ENCODE results near the gene FGD2.
"Not testable (repeated sequence)": the region's sequence is repeated elsewhere in the genome, so short reads cannot be mapped to it uniquely, and the experiment has no call there.

The FGD2 gene

GRCh38 chr6:36983538-36983937, 21.9 kb upstream of the FGD2 start:
- no peaks in the 10 kb centered on the region for H3K9me3 ChIP-seq (ENCODE audit: control insufficient read depth, insufficient read depth, low read length)
- peaks cover 31% of the 10 kb centered on the region for H3K4me1 ChIP-seq (ENCODE audit: control insufficient read depth, insufficient read depth, low read length)
- H3K27ac ChIP-seq (ENCODE audit: low read depth, low read length) = no peak overlapping the region
- no peak overlapping the region for H3K4me3 ChIP-seq (ENCODE audit: low read depth, low read length)
- peaks cover 12% of the 10 kb centered on the region for H3K36me3 ChIP-seq (ENCODE audit: control insufficient read depth, insufficient read depth, low read length)
- H3K27me3 ChIP-seq (ENCODE audit: control insufficient read depth, insufficient read depth, low read length) = no peaks in the 10 kb centered on the region
- H3K9ac ChIP-seq (ENCODE audit: low read depth, low read length) = no peak overlapping the region

- Histone ChIP-seq H3K9ac (ENCODE audit: low read depth, low read length) (peak overlapping the region; percentile 71), H3K9me3 (ENCODE audit: control insufficient read depth, insufficient read depth, low read length) (no peaks in the 10 kb centered on the region), H3K4me3 (ENCODE audit: low read depth, low read length) (peak overlapping the region; percentile 75), H3K36me3 (ENCODE audit: control insufficient read depth, insufficient read depth, low read length) (0 out of 2 replicates have a peak, but pooled peaks cover 4% of the 10 kb centered on the region), H3K27ac (ENCODE audit: low read depth, low read length) (peak overlapping the region; percentile 31), H3K4me1 (ENCODE audit: control insufficient read depth, insufficient read depth, low read length) (peaks cover 31% of the 10 kb centered on the region), H3K27me3 (ENCODE audit: control insufficient read depth, insufficient read depth, low read length) (no peaks in the 10 kb centered on the region)
These were observed 20.7 kb upstream of the FGD2 start for GRCh38 chr6:36984581-36985416.

- 0 out of 2 replicates have a peak, but pooled peaks cover 2% of the 10 kb centered on the region for H3K36me3 ChIP-seq (ENCODE audit: control insufficient read depth, insufficient read depth, low read length)
- peak overlapping the region; percentile 75 for H3K4me3 ChIP-seq (ENCODE audit: low read depth, low read length)
- H3K27me3 ChIP-seq (ENCODE audit: control insufficient read depth, insufficient read depth, low read length) = no peaks in the 10 kb centered on the region
- H3K27ac ChIP-seq (ENCODE audit: low read depth, low read length) = peak overlapping the region; percentile 83
- peaks cover 31% of the 10 kb centered on the region for H3K4me1 ChIP-seq (ENCODE audit: control insufficient read depth, insufficient read depth, low read length)
- H3K9ac ChIP-seq (ENCODE audit: low read depth, low read length) = peak overlapping the region; percentile 86
- H3K9me3 ChIP-seq (ENCODE audit: control insufficient read depth, insufficient read depth, low read length) = no peaks in the 10 kb centered on the region
These were observed 20.0 kb upstream of the FGD2 start for GRCh38 chr6:36985417-36985807.

- Histone ChIP-seq H3K27ac (ENCODE audit: low read depth, low read length) (peak within 1 kb of the TSS; percentile 86), H3K9ac (ENCODE audit: low read depth, low read length) (peak within 1 kb of the TSS; percentile 90), H3K4me1 (ENCODE audit: control insufficient read depth, insufficient read depth, low read length) (peaks cover 24% of the 10 kb centered on the region)
These were observed 19.4 kb upstream of the FGD2 start, which contains the start of gene MTCH1 for GRCh38 chr6:36985808-36986703. MTCH1 (minus strand) TSS chr6:36986196; CDS start chr6:36986173, 23 bp downstream.

GRCh38 chr6:36986704-36987047, 18.8 kb upstream of the FGD2 start:
- peak overlapping the region; percentile 90 for H3K9ac ChIP-seq (ENCODE audit: low read depth, low read length)
- peaks cover 18% of the 10 kb centered on the region for H3K4me1 ChIP-seq (ENCODE audit: control insufficient read depth, insufficient read depth, low read length)
- peak overlapping the region; percentile 75 for H3K4me3 ChIP-seq (ENCODE audit: low read depth, low read length)
- no peaks in the 10 kb centered on the region for H3K27me3 ChIP-seq (ENCODE audit: control insufficient read depth, insufficient read depth, low read length)
- H3K9me3 ChIP-seq (ENCODE audit: control insufficient read depth, insufficient read depth, low read length) = no peaks in the 10 kb centered on the region
- no peaks in the 10 kb centered on the region for H3K36me3 ChIP-seq (ENCODE audit: control insufficient read depth, insufficient read depth, low read length)
- peak overlapping the region; percentile 86 for H3K27ac ChIP-seq (ENCODE audit: low read depth, low read length)

More at GRCh38 chr6:36985808-36986703, 19.4 kb upstream of the FGD2 start, which contains the start of gene MTCH1:
- Histone ChIP-seq H3K9me3 (ENCODE audit: control insufficient read depth, insufficient read depth, low read length) (no peaks in the 10 kb centered on the region), H3K4me3 (ENCODE audit: low read depth, low read length) (peak within 1 kb of the TSS; percentile 75), H3K27me3 (ENCODE audit: control insufficient read depth, insufficient read depth, low read length) (no peaks in the 10 kb centered on the region), H3K36me3 (ENCODE audit: control insufficient read depth, insufficient read depth, low read length) (no peaks in the 10 kb centered on the region)

- Histone ChIP-seq H3K9me3 (ENCODE audit: control insufficient read depth, insufficient read depth, low read length) (no peaks in the 10 kb centered on the region), H3K36me3 (ENCODE audit: control insufficient read depth, insufficient read depth, low read length) (no peaks in the 10 kb centered on the region)
These were observed 16.2 kb upstream of the FGD2 start for GRCh38 chr6:36989264-36989663.

GRCh38 chr6:36990401-36990800, 15.1 kb upstream of the FGD2 start:
- not testable (repeated sequence) for H3K9me3 ChIP-seq (ENCODE audit: control insufficient read depth, insufficient read depth, low read length); H3K27me3 ChIP-seq (ENCODE audit: control insufficient read depth, insufficient read depth, low read length); H3K27ac ChIP-seq (ENCODE audit: low read depth, low read length)

More at GRCh38 chr6:36989264-36989663, 16.2 kb upstream of the FGD2 start:
- H3K4me3 ChIP-seq (ENCODE audit: low read depth, low read length) = no peak overlapping the region
- peaks cover 9% of the 10 kb centered on the region for H3K4me1 ChIP-seq (ENCODE audit: control insufficient read depth, insufficient read depth, low read length)
- no peak overlapping the region for H3K9ac ChIP-seq (ENCODE audit: low read depth, low read length)
- no peak overlapping the region for H3K27ac ChIP-seq (ENCODE audit: low read depth, low read length)
- H3K27me3 ChIP-seq (ENCODE audit: control insufficient read depth, insufficient read depth, low read length) = no peaks in the 10 kb centered on the region

GRCh38 chr6:36997811-36998722, 7.4 kb upstream of the FGD2 start:
- H3K4me1 ChIP-seq (ENCODE audit: control insufficient read depth, insufficient read depth, low read length) = no peaks in the 10 kb centered on the region; the same call in 1 of the 2 replicates
- H3K36me3 ChIP-seq (ENCODE audit: control insufficient read depth, insufficient read depth, low read length) = no peaks in the 10 kb centered on the region
- H3K9me3 ChIP-seq (ENCODE audit: control insufficient read depth, insufficient read depth, low read length) = no peaks in the 10 kb centered on the region
- no peak overlapping the region for H3K9ac ChIP-seq (ENCODE audit: low read depth, low read length)
- H3K27me3 ChIP-seq (ENCODE audit: control insufficient read depth, insufficient read depth, low read length) = no peaks in the 10 kb centered on the region
- no peak overlapping the region for H3K4me3 ChIP-seq (ENCODE audit: low read depth, low read length)
- H3K27ac ChIP-seq (ENCODE audit: low read depth, low read length) = no peak overlapping the region

More at GRCh38 chr6:36990401-36990800, 15.1 kb upstream of the FGD2 start:
- not testable (repeated sequence) for H3K36me3 ChIP-seq (ENCODE audit: control insufficient read depth, insufficient read depth, low read length); H3K4me3 ChIP-seq (ENCODE audit: low read depth, low read length); H3K9ac ChIP-seq (ENCODE audit: low read depth, low read length); H3K4me1 ChIP-seq (ENCODE audit: control insufficient read depth, insufficient read depth, low read length)

GRCh38 chr6:36998723-36999038, 6.8 kb upstream of the FGD2 start:
- Histone ChIP-seq H3K4me1 (ENCODE audit: control insufficient read depth, insufficient read depth, low read length) (no peaks in the 10 kb centered on the region; the same call in 1 of the 2 replicates), H3K4me3 (ENCODE audit: low read depth, low read length) (no peak overlapping the region), H3K9ac (ENCODE audit: low read depth, low read length) (no peak overlapping the region), H3K36me3 (ENCODE audit: control insufficient read depth, insufficient read depth, low read length) (no peaks in the 10 kb centered on the region), H3K27ac (ENCODE audit: low read depth, low read length) (no peak overlapping the region), H3K9me3 (ENCODE audit: control insufficient read depth, insufficient read depth, low read length) (no peaks in the 10 kb centered on the region), H3K27me3 (ENCODE audit: control insufficient read depth, insufficient read depth, low read length) (no peaks in the 10 kb centered on the region)

GRCh38 chr6:36999061-36999750, 6.2 kb upstream of the FGD2 start:
- H3K9me3 ChIP-seq (ENCODE audit: control insufficient read depth, insufficient read depth, low read length) = no peaks in the 10 kb centered on the region
- H3K27me3 ChIP-seq (ENCODE audit: control insufficient read depth, insufficient read depth, low read length) = no peaks in the 10 kb centered on the region
- no peaks in the 10 kb centered on the region for H3K36me3 ChIP-seq (ENCODE audit: control insufficient read depth, insufficient read depth, low read length)
- H3K4me1 ChIP-seq (ENCODE audit: control insufficient read depth, insufficient read depth, low read length) = no peaks in the 10 kb centered on the region; the same call in 1 of the 2 replicates
- H3K4me3 ChIP-seq (ENCODE audit: low read depth, low read length) = no peak overlapping the region
- no peak overlapping the region for H3K27ac ChIP-seq (ENCODE audit: low read depth, low read length)
- H3K9ac ChIP-seq (ENCODE audit: low read depth, low read length) = no peak overlapping the region
